GM12874 (cell line): ENCODE measurements around the gene KIAA1210.

Experiments used
- CTCF ChIP-seq: IDR thresholded peaks from 2 replicates; pipeline ENCODE4 v1.5.1; 2011; ENCODE audit warnings: low read depth, mild to moderate bottlenecking, control low read depth, low read length, moderate library complexity; ENCODE audit not compliant: insufficient read depth

KIAA1210 gene

GRCh38 chrX:119041175-119041574 lies 86.4 kb downstream of the KIAA1210 start:
- TF ChIP-seq CTCF, result no peak

- TF ChIP-seq CTCF, result no peak
Observed at GRCh38 chrX:119040432-119040831, 87.2 kb downstream of the KIAA1210 start.

- no peak for TF ChIP-seq CTCF
Observed at GRCh38 chrX:119036107-119037029, 91.2 kb downstream of the KIAA1210 start.

- TF ChIP-seq CTCF, result no peak
Observed at GRCh38 chrX:119030990-119031389, 96.6 kb downstream of the KIAA1210 start.

GRCh38 chrX:119028733-119029330 lies 98.8 kb downstream of the KIAA1210 start:
- TF ChIP-seq CTCF, result no peak
